T-helper 1 cell treated with Interleukin-12 subunit alpha and Interleukin-12 subunit beta and Interleukin-4 antibody, amounts not matched to agents 30 ng/mL and 1 ng/mL, for 36 hours (primary cell): ENCODE data around the gene ZFX. TPM values are rescaled to one million over a fixed set of nuclear protein-coding genes. Genes with fewer than 3 reads are reported as not detected.
"Not testable (repeated sequence)": the region's sequence is repeated elsewhere in the genome, so short reads cannot be mapped to it uniquely, and the experiment has no call there.

Experiments used
- intact Hi-C: fragments of 100-400 bp; cut with micrococcal nuclease; formaldehyde crosslinking; loops from one replicate; pipeline ENCODE4 v1.15.1; 2024
- total RNA-seq: library from RNA; stranded (reverse); gene quantifications from 2 replicates; pipeline ENCODE4 v1.2.3, GENCODE V29; 2022

ZFX gene
- total RNA-seq, 1 donor from 2014 or later, result 55.2 TPM

DNA sequence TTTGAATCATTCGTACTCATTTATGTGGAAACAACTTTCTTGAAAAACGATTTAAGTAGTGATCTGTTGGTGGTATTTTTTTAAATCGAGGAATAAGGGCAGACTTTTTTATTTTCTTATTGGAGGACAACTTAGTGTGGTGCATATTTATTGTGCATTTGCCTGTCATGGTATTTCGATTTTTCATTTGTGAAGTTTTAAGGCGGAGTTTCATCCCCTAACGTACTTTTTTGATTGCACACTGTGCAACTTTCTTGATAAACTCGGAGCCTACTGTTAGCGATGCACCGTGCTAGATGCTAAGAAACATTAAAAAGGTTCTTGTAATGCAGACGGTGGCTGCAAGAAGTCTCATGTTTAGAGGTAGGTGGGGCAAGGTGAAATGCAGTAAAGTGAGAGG lies 1.4 kb downstream of the ZFX start:
- intact Hi-C loops, result loop anchor here (1.0 to 2.0 kb wide), 5 partner anchors 70 to 368 kb away; partner anchors contain the start of genes EIF2S3 and SAT1

- intact Hi-C loops, result loop anchor here (2.0 kb wide), 1 partner anchor 369 kb away; the partner anchor contains the start of gene SAT1
Observed at GRCh38 chrX:24151513-24151912, 2.0 kb downstream of the ZFX start.

GRCh38 chrX:24153178-24153795 lies 3.8 kb downstream of the ZFX start:
- intact Hi-C loops, result loop anchor here (2.0 kb wide), 1 partner anchor 16 kb away; no protein-coding TSS in a partner anchor

GRCh38 chrX:24153796-24154189 lies 4.3 kb downstream of the ZFX start:
- intact Hi-C loops, result loop anchor here (2.0 kb wide), 1 partner anchor 15 kb away; no protein-coding TSS in a partner anchor

GRCh38 chrX:24154490-24155034 lies 5.0 kb downstream of the ZFX start:
- intact Hi-C loops, result no loop called here

GRCh38 chrX:24155747-24156146 lies 6.2 kb downstream of the ZFX start:
- intact Hi-C loops, result not testable (repeated sequence)

DNA sequence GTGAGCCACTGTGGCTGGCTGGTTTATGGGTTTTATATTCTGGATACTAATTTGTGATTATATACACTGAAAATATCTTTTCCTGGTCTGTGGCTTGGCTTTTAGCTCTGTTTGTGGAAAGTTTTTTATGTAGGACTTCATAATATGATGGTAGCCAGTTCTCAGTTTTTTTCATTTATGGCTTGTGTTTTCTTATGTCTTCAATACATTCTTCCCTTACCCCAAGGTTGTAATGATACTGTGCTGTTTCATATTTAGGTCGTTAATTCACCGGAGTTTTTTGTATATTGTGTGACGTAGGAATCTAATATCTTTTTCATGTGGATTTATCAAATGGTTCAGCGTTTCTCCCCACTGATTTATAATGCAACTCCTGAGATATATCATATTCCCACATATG lies 6.6 kb downstream of the ZFX start:
- intact Hi-C loops, result no loop called here

- intact Hi-C loops, result no loop called here
Observed at GRCh38 chrX:24158881-24159280, 9.4 kb downstream of the ZFX start.

DNA sequence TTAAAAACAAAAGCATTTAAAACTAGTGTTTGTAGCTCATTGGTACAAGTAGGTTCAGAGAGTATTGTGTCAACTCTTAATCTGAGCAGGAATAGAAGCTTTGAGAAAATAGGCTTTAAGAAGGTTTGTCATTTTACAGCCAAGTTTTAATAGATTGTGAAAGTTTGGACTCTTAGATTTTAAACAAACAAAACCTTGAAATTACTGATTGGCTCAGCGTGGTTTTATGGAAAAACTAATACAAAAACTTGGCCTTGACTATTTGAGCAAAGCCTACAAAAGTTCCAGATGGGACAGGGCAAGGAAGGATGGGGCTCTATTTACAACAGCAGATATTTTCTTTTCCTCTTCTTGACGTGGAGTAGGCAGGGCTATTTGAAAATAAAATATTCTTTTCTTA lies 16.5 kb downstream of the ZFX start:
- intact Hi-C loops, result loop anchor here (5.0 kb wide), 1 partner anchor 84 kb away; no protein-coding TSS in a partner anchor

GRCh38 chrX:24167719-24168472 lies 18.4 kb downstream of the ZFX start:
- intact Hi-C loops, result loop anchor here (1.0 to 5.0 kb wide), 3 partner anchors 15 to 86 kb away; no protein-coding TSS in a partner anchor

DNA sequence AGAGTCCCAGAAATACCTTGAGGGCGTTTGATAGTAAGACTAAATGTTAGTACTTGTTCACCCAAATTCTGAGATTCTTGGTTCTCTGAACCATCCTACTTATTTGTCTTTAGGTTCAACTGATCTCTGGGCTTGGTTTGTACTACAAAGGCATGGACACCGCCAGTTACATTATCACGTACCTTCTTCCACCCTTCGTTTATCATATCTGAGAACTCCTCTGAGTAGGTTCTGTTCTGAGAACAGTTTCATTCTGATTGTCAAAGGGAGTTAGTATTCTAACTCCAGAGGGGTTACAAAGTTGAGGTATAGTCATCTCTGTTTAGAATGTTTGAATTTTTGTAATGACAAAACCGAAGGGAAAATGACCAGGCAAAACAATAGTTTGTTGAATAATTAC lies 19.3 kb downstream of the ZFX start:
- intact Hi-C loops, result loop anchor here (1.0 to 5.0 kb wide), 3 partner anchors 16 to 87 kb away; no protein-coding TSS in a partner anchor

GRCh38 chrX:24169211-24169610 lies 19.7 kb downstream of the ZFX start:
- intact Hi-C loops, result loop anchor here (2.0 to 5.0 kb wide), 2 partner anchors 16 to 87 kb away; no protein-coding TSS in a partner anchor

DNA sequence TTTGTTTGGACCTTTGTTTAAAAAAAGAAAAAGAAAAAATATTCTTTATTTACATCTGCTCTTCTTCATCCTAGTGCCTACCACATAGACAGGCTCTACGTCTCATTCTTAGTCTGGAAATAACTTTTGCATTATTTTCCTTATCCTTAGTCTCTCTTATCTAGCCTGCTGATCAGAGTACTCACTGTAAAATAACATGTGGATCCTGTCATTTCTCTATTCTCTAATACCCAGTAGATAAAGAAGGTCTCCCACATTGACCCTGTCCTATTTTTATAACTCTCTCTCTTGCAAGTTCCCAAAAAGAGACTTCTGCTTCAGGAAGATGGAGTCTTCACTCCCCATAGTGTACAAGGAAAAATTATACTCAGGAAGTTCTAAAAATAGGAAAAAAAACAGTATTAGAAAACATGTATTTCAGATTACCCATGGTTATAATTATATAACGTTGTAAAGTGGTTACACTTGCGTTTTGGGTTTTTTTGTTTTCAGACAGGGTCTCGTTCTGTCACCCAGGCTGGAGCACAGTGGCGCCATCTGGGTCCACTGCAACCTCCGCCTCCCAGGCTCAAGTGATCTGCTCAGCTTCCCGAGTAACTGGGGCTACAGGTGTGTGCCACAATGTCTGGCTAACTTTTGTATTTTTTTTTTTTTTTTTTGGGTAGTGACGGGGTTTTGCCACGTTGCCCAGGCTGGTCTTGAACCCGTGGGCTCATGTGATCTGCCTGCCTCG lies 23.8 kb downstream of the ZFX start:
- intact Hi-C loops, result no loop called here

DNA sequence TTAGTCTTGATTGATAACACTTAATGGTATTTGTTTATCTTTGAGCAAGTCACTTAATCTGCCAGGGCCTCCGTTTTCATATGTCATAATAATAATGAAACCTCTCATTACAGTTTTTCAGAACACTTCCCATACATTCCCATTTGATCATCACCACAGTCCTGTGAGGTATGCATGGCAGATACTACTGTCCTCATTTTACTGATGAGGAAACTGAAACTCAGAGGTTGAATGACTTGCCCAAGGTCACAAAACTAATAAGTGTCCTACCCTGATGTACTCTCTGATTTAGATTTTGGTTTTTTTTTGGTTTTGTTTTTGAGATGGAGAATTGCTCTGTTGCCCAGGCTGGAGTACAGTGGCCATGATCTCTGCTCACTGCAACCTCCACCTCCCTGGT lies 25.7 kb downstream of the ZFX start:
- intact Hi-C loops, result no loop called here

DNA sequence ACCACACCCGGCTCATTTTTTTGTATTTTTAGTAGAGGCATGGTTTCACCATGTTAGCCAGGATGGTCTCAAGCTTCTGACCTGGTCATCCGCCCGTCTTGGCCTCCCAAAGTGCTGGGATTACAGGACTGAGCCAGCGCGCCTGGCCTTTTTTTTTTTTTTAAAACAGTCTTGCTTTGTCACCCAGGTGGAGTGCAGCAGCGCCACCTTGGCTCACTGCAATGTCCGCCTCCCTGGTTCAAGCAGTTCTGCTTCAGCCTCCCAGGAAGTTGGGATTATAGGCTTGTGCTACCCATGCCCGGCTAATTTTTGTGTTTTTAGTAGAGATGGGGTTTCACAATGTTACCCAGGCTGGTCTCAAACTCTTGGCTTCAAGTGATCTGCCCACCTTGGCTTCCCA lies 28.9 kb downstream of the ZFX start:
- intact Hi-C loops, result no loop called here

DNA sequence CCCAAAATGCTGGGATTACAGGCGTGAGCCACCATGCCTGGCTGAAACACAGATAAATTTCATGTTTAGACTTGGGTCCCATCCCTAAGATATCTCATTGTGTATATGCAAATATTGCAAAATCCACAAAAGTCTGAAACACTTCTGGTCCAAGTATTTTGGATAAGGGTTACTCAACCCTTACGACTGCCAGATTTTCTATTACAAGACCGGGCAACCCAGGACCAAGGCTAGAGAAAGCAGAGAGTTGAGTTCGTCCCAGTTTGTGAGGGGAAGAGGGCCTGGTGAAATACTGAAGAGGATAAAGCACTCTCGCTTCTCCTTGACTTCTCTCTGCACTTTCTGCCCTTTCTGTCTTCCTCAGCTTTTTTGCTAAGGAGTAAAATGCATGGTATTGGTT lies 34.5 kb downstream of the ZFX start:
- intact Hi-C loops, result no loop called here

DNA sequence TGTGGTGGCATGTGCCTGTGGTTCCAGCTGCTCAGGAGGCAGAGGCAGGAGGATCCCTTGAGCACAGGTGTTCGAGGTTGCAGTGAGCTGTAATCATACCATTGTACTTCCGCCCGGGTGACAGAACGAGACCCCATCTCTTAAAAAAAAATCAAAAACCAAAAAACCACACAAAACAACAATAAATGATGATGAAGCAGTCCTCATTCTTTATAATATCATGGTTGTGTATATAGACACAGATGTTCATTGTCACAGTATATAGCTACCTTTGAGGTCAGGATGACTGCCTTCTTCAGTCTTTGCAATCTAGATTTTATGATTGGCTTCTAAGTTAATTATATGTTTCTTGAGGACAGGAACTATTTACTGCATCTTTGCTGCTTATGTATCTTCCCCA lies 37.0 kb downstream of the ZFX start:
- intact Hi-C loops, result no loop called here

DNA sequence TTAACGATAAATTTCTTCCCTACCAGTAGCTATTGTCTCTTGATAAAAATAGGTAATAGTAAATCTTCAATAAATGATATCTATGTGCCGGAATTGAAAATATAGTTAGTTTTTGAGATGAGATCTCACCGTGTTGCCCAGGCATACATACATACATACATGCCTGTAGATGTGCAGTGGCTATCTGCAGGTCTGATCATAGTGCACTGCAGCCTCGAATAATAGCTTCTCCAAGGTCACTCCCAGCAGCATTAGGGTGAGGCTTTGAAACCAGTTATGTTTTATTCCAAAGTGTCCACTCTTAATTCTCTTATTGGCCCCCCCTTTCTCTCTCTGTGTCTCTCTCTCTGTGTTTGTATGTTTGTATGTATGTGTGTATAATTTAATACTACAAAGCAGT lies 37.5 kb downstream of the ZFX start:
- intact Hi-C loops, result no loop called here

DNA sequence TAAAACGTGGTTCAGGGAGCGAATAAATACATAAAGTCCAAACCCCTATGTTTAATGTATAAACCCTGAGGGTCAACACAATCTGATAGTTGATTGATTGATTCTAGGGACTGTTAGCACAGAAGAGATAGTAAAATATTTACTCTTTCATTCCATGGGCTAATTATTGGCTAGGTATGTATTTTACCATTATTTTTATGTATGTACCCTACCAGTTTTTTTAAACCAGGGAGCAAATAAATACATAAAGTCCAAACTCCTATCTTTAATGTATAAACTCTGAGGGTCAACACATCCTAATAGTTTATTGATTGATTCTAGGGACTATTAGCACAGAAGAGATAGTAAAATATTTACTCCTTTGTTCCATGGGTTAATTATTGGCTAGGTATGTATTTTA lies 40.0 kb downstream of the ZFX start:
- intact Hi-C loops, result no loop called here

- intact Hi-C loops, result no loop called here
Observed at GRCh38 chrX:24190500-24191156, 41.1 kb downstream of the ZFX start.

GRCh38 chrX:24196509-24196908 lies 47.0 kb downstream of the ZFX start:
- intact Hi-C loops, result no loop called here
